MCF 10A (cell line): ENCODE results near the gene FARP1. TPM values are rescaled to one million over a fixed set of nuclear protein-coding genes. Genes with fewer than 3 reads are reported as not detected.

ENCODE experiments used
- BruUV-seq: library from RNA; stranded (reverse); fragments of 400-500 nt; replicated peaks from 2 replicates; lab custom pipeline; 2021; lab: Mats Ljungman, UMichigan
- CTCF ChIA-PET: fragments of 300-600 bp; sonication (Branson Sonifier 250); formaldehyde crosslinking; extraction: SDS; loops from one replicate; lab custom pipeline; 2021; ENCODE audit warnings: antibody characterized with exemption, inconsistent platforms; lab: Yijun Ruan, JAX
- POLR2A ChIA-PET: fragments of 300-600, 350-650 bp; sonication (Branson Sonifier 250); formaldehyde crosslinking; extraction: SDS; loops from one replicate; lab custom pipeline; 2020; ENCODE audit warnings: antibody characterized with exemption, inconsistent platforms; lab: Yijun Ruan, JAX
- DNase-seq: peaks from one replicate; pipeline ENCODE4 v3.0.0-alpha.2; 2018; ENCODE audit not compliant: unreplicated experiment
- H3K27ac Mint-ChIP-seq: one replicate; pipeline ENCODE4 v1.8.0; 2022; ENCODE audit warnings: mild to moderate bottlenecking, low read depth, mixed read lengths; ENCODE audit not compliant: unreplicated experiment
- H3K27me3 Mint-ChIP-seq: one replicate; pipeline ENCODE4 v1.8.0; 2022; ENCODE audit warnings: mixed read lengths; ENCODE audit not compliant: insufficient read depth, unreplicated experiment
- H3K36me3 Mint-ChIP-seq: one replicate; pipeline ENCODE4 v1.8.0; 2022; ENCODE audit warnings: mild to moderate bottlenecking, moderate library complexity, mixed read lengths; ENCODE audit not compliant: insufficient read depth, unreplicated experiment
- H3K4me1 Mint-ChIP-seq: one replicate; pipeline ENCODE4 v1.8.0; 2022; ENCODE audit warnings: mixed read lengths; ENCODE audit not compliant: insufficient read depth, unreplicated experiment
- H3K4me3 Mint-ChIP-seq: one replicate; pipeline ENCODE4 v1.8.0; 2022; ENCODE audit warnings: mild to moderate bottlenecking, moderate library complexity, mixed read lengths; ENCODE audit not compliant: unreplicated experiment
- H3K9me3 Mint-ChIP-seq: one replicate; pipeline ENCODE4 v1.8.0; 2022; ENCODE audit warnings: mixed read lengths; ENCODE audit not compliant: unreplicated experiment
- intact Hi-C: fragments of 100-400 bp; cut with micrococcal nuclease; formaldehyde crosslinking; loops from 2 replicates; pipeline ENCODE4 v1.14.1; 2022
- total RNA-seq: library from RNA; stranded (reverse); gene quantifications from 2 replicates; pipeline ENCODE4 v1.2.3, GENCODE V29; 2022
- TF ChIP-seq, protein P1 (sequence below): fragments of 200-600 bp; IDR thresholded peaks from one replicate; pipeline ENCODE4 v1.8.0; 2022; ENCODE audit warnings: antibody characterized with exemption, mild to moderate bottlenecking; ENCODE audit not compliant: unreplicated experiment

FARP1 gene
- total RNA-seq, 1 experiment from 2014 or later = 30.1 TPM

DNA sequence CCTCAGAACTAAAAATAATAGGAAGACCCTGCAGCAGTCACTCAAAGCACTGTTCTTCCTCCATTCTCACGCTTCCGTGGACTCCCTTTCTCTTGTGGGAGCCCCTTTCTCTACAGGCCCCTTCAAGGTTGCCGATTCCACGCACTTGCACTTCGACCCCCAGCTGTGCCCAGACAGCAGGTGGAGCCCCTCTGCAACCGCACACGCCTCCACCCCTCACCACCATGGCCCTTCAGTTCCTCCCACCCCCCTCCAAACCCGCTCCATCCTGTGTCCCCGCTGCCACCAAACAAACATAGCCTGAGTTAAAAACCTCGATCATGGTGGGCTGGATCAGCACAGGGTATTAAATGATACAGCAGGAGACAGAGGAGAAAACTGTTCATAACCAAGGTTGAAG lies 331.4 kb downstream of the FARP1 start:
- Mint-ChIP-seq H3K4me1 (peaks cover 18% of the 10 kb centered on the region), H3K27ac (no peak overlapping the region), H3K27me3 (no peaks in the 10 kb centered on the region), H3K4me3 (no peak overlapping the region), H3K36me3 (peaks cover 45% of the 10 kb centered on the region), H3K9me3 (peaks cover 7% of the 10 kb centered on the region)
- BruUV-seq = no TSS peak
- no peak for DNase-seq
- intact Hi-C loops = no loop called here
- TF ChIP-seq, protein P1, sequence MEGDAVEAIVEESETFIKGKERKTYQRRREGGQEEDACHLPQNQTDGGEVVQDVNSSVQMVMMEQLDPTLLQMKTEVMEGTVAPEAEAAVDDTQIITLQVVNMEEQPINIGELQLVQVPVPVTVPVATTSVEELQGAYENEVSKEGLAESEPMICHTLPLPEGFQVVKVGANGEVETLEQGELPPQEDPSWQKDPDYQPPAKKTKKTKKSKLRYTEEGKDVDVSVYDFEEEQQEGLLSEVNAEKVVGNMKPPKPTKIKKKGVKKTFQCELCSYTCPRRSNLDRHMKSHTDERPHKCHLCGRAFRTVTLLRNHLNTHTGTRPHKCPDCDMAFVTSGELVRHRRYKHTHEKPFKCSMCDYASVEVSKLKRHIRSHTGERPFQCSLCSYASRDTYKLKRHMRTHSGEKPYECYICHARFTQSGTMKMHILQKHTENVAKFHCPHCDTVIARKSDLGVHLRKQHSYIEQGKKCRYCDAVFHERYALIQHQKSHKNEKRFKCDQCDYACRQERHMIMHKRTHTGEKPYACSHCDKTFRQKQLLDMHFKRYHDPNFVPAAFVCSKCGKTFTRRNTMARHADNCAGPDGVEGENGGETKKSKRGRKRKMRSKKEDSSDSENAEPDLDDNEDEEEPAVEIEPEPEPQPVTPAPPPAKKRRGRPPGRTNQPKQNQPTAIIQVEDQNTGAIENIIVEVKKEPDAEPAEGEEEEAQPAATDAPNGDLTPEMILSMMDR = no peak
- CTCF ChIA-PET = interaction anchor here (0.5 kb wide), 1 partner anchor 180 kb away, joined by 3 read pairs; no protein-coding TSS in a partner anchor
- POLR2A ChIA-PET = interaction anchor here (0.6 kb wide), 1 partner anchor 101 kb away, joined by 3 read pairs; no protein-coding TSS in a partner anchor

DNA sequence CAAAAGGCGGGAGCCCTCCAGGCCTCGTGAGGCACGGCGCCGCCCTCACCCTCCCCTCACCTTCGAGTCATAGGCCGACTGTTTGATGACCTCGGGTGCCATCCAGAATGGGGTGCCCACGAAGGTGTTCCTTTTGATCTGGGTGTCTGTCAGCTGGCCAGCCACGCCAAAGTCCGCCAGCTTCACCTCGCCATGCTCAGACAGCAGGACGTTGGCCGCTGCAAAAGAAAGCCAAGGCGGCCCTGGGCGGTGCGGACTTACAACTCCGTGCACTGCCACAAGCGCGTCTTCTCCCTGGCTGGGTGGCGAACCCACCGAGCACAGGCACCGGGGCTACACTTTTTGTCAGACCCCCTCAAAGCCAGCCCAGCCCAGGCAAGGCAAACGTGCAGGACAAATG lies 331.9 kb downstream of the FARP1 start:
- Mint-ChIP-seq H3K4me1 (peaks cover 18% of the 10 kb centered on the region), H3K36me3 (peaks cover 50% of the 10 kb centered on the region), H3K4me3 (no peak overlapping the region), H3K27me3 (no peaks in the 10 kb centered on the region), H3K9me3 (peaks cover 7% of the 10 kb centered on the region), H3K27ac (no peak overlapping the region)
- intact Hi-C loops = no loop called here
- ChIA-PET POLR2A (interaction anchor here (0.6 kb wide), 1 partner anchor 101 kb away, joined by 3 read pairs; no protein-coding TSS in a partner anchor), CTCF (interaction anchor here (0.5 to 1.9 kb wide), 2 partner anchors 29 to 179 kb away, joined by 3 to 4 read pairs; no protein-coding TSS in a partner anchor)
- DNase-seq = no peak
- TF ChIP-seq, protein P1 = no peak
- BruUV-seq = no TSS peak

DNA sequence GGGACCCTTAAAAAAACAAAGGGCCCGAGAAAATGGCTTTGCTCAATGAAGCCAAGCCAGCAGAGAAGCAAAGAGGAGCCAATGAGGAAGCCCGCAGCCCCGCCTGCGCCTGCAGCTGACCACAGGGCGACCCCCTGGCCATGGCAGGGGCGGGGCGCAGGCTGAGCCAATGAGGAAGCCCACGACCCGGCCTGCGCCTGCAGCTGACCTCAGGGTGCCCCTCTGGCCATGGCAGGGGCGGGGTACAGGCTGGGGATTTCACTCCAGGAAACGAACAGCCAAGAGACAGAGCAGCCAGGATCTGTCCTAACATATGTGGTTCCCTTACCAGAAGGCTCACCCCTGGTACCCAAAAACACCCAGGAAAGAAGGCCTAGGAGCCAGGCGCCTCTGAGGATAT lies 332.6 kb downstream of the FARP1 start:
- Mint-ChIP-seq H3K4me3 (no peak overlapping the region), H3K4me1 (peaks cover 18% of the 10 kb centered on the region), H3K36me3 (peaks cover 51% of the 10 kb centered on the region), H3K27ac (no peak overlapping the region), H3K27me3 (no peaks in the 10 kb centered on the region), H3K9me3 (peaks cover 7% of the 10 kb centered on the region)
- ChIA-PET POLR2A (interaction anchor here (1.1 kb wide), 1 partner anchor 9 kb away, joined by 4 read pairs; no protein-coding TSS in a partner anchor), CTCF (interaction anchor here (0.8 to 1.9 kb wide), 2 partner anchors 17 to 30 kb away, joined by 3 to 4 read pairs; no protein-coding TSS in a partner anchor)
- TF ChIP-seq, protein P1 = no peak
- intact Hi-C loops = no loop called here
- no TSS peak for BruUV-seq
- DNase-seq = no peak

DNA sequence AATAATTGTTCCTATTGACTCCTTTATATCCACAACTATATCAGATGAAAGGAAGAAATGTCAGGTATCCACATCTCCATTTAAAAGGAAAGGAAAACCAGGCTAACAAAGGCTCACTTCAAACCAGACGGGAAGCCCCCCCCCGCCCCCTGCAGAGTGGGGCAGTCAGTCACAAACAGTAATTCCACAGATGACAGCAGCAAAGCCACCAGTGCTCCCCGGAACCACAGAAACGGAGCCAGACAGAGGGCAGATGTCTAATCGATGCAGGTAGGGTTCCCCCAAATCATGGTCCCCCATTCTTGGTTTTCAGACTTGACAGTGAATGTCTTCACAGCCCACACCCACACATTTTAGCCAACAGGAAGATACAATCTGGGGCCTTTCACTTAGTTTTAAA lies 333.2 kb downstream of the FARP1 start:
- CTCF ChIA-PET = interaction anchor here (0.8 to 1.9 kb wide), 2 partner anchors 16 to 30 kb away, joined by 3 to 4 read pairs; no protein-coding TSS in a partner anchor
- POLR2A ChIA-PET = interaction anchor here (1.1 kb wide), 2 partner anchors 9 to 1042 kb away, joined by 4 to 5 read pairs; no protein-coding TSS in a partner anchor
- Mint-ChIP-seq H3K27ac (no peak overlapping the region), H3K4me3 (peak overlapping the region; percentile 33), H3K4me1 (peaks cover 20% of the 10 kb centered on the region), H3K36me3 (peaks cover 50% of the 10 kb centered on the region), H3K27me3 (no peaks in the 10 kb centered on the region), H3K9me3 (peaks cover 7% of the 10 kb centered on the region)
- DNase-seq = no peak
- intact Hi-C loops = no loop called here
- TF ChIP-seq, protein P1 = no peak
- BruUV-seq = no TSS peak
